Coronary artery (tissue), 2 donors: ENCODE measurements around the gene FBL.

Experiments
- DNase-seq: peaks from one replicate; pipeline ENCODE4 v3.0.0-alpha.2; 2017; ENCODE audit warnings: low spot score
- H3K27ac ChIP-seq, 2 donors: fragments of 200-600 bp; sonication (generic); one replicate each; pipeline ENCODE4 v1.5.1; 2016 to 2019
- H3K4me3 ChIP-seq: fragments of 200-600 bp; sonication (generic); 2 replicates; pipeline ENCODE4 v1.5.1; 2016; ENCODE audit warnings: mild to moderate bottlenecking, moderate library complexity
- CTCF ChIP-seq: fragments of 200-600 bp; sonication (generic); IDR thresholded peaks from one replicate; pipeline ENCODE4 v1.5.1; 2019; ENCODE audit warnings: antibody characterized with exemption

The FBL gene

GRCh38 chr19:39871362-39871761, 25.2 kb upstream of the FBL start:
- H3K27ac ChIP-seq, result no peak overlapping the region
- H3K4me3 ChIP-seq, result no peak overlapping the region
- no peak for TF ChIP-seq CTCF
- DNase-seq, result no peak

GRCh38 chr19:39870171-39870971, 24.2 kb upstream of the FBL start:
- Histone ChIP-seq H3K27ac (no peak overlapping the region), H3K4me3 (no peak overlapping the region)
- no peak for DNase-seq
- TF ChIP-seq CTCF, result no peak

DNA sequence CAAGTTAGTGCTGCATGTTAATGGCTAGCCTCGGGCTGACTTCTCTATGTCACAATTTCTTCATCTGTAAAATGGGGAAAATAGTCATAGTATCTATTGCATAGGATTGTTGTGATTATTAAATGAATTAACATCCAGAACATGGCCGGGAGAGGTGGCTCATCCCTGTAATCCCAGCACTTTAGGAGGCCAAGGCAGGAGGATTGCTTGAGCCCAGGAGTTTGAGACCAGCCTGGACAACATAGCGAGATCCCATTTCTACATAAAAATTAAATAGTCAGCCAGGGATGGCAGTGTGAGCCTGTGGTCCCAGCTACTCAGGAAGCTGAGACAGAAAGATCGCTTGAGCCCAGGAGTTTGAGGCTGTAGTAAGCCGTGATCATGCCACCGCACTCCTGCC, 21.8 kb upstream of the FBL start:
- no peak for DNase-seq
- no peak for TF ChIP-seq CTCF
- Histone ChIP-seq H3K27ac (no peak overlapping the region), H3K4me3 (no peak overlapping the region)

GRCh38 chr19:39867133-39867532, 21.0 kb upstream of the FBL start:
- TF ChIP-seq CTCF, result no peak
- Histone ChIP-seq H3K27ac (no peak overlapping the region), H3K4me3 (no peak overlapping the region)
- DNase-seq, result no peak

DNA sequence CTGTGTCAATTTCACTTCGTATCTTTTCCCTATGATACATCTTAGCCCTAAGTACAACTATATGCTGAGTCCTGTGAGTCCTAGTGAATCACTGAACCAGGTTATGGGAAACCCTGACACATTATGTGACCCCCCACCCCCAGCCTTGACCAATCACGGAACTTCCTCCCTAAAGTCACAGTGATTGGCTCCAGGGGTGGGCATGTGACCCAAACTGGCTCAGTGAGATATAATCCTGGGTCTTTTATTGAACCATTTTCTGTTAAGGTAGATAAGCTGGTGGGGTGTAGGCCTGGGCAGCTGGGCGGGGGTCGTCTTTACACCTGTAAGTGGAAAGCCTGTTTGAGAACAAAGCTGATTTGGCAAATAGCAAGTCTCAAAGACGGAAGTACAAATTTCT, 19.8 kb upstream of the FBL start:
- Histone ChIP-seq H3K4me3 (no peak overlapping the region), H3K27ac (no peak overlapping the region)
- no peak for DNase-seq
- TF ChIP-seq CTCF, result no peak

DNA sequence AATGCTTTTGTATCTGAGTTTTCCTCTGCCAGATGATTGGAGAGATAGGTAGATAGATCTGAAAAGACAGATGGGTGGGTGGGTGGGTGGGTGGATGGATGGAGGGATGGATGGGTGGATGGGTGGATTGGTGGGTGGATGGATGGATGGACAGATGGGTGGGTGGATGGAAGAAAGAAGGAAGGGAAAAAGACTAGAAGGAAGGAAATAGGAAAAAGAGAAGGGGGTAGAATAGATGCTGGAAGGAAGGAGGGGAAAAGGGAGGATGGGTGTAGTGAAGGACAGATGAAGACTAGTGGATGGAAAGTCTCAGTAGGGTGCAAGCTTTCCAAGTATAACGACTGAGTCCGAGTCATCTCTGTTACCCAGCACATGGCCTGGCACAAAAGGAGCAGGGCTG, 19.0 kb upstream of the FBL start:
- TF ChIP-seq CTCF, result no peak
- no peak for DNase-seq
- H3K4me3 ChIP-seq, result no peak overlapping the region

DNA sequence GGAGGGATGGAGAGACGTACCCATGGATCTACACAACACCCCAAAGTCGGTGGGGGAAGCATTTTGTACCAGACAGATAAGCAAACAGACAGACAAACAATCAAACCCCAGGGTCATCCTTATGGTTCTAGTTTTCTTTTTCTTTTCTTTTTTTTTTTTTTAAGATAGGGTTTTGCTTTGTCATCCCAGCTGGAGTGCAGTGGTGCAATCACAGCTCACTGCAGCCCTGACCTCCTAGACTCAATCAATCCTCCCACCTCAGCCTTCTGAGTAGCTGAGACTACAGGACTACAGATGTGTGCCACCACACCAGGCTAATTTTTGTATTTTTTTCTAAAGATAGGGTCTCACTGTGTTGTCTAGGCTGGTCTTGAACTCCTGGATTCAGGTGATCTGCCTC, 17.9 kb upstream of the FBL start:
- no peak for TF ChIP-seq CTCF
- no peak overlapping the region for H3K4me3 ChIP-seq
- DNase-seq, result no peak
- H3K27ac ChIP-seq, result no peak overlapping the region

More for the DNA sequence above, 19.0 kb upstream of the FBL start:
- H3K27ac ChIP-seq, result no peak overlapping the region
